Psoas muscle (tissue), 8 donors: ENCODE data around the gene TMPRSS5. TPM values are rescaled to one million over a fixed set of nuclear protein-coding genes. Genes with fewer than 3 reads are reported as not detected.

ENCODE experiments used
- ATAC-seq, 4 donors: fragments of 200-7000 bp; cut with Tn5 transposase; one replicate each; pipeline ENCODE4 v1.9.1; 2020; ENCODE audit warnings: moderate library complexity in 3 of 4, mild to moderate bottlenecking in 2 of 4
- DNase-seq, 2 donors: peaks; one replicate each; pipeline ENCODE4 v3.0.0-alpha.2; 2020
- H3K27ac ChIP-seq: fragments of 200-600 bp; one replicate; pipeline ENCODE4 v1.8.0; 2022
- H3K27me3 ChIP-seq, 3 donors: fragments of 200-600 bp in 1 of 3; one replicate each; pipeline versions ENCODE4 v1.6.1 to v1.8.0; 2013 to 2022; ENCODE audit warnings: low read length in 2 of 3, mild to moderate bottlenecking in 2 of 3, moderate library complexity in 1 of 3; ENCODE audit not compliant: insufficient read depth in 3 of 3
- H3K36me3 ChIP-seq, 2 donors: fragments of 200-600 bp in 1 of 2; one replicate each; pipeline versions ENCODE4 v1.6.1 to v1.8.0; 2013 to 2022; ENCODE audit warnings: low read depth in 1 of 2, mild to moderate bottlenecking in 1 of 2, moderate library complexity in 1 of 2; ENCODE audit not compliant: insufficient read depth in 1 of 2
- H3K4me1 ChIP-seq: fragments of 200-600 bp; one replicate; pipeline ENCODE4 v1.8.0; 2022
- H3K4me3 ChIP-seq: fragments of 200-600 bp; one replicate; pipeline ENCODE4 v1.8.0; 2022; ENCODE audit warnings: mild to moderate bottlenecking
- H3K9me3 ChIP-seq: fragments of 200-600 bp; one replicate; pipeline ENCODE4 v1.8.0; 2022
- CTCF ChIP-seq: fragments of 200-600 bp; IDR thresholded peaks from one replicate; pipeline ENCODE4 v1.8.0; 2022; ENCODE audit warnings: antibody characterized with exemption
- WGBS, 3 donors: extraction: QIAGEN DNeasy Blood & Tissue Kit; methylation state at CpG; one replicate each; pipeline versions ENCODE4 v1.1.6 to v1.1.7; 2013; 5-methylcytosine and 5-hydroxymethylcytosine counted together
- intact Hi-C, 2 donors: fragments of 100-400 bp; cut with DNase I; formaldehyde crosslinking; loops; one replicate each; pipeline versions ENCODE4 v1.11.0 to v1.14.2; 2022
- polyA plus RNA-seq, 3 donors: library from polyadenylated mRNA; stranded (reverse); fragments of 200-250 nt; gene quantifications; one replicate each; pipeline ENCODE4 v1.2.3, GENCODE V29; 2013
- total RNA-seq, 4 donors: library from RNA; stranded (reverse); fragmentation: NEBNext Ultra II Directional in 2 of 4; extraction: Animal tissue kit (Norgen Biotek cat#: 25700) in 2 of 4; gene quantifications; one replicate each; pipeline versions ENCODE4 v1.2.1 to v1.2.4, GENCODE V29; 2021 to 2023
- donor health status: healthy with polysubstance abuse.
- donor health status: DM: no; HTN: no; CAD: no; lungs with moderate emphysema.
- donor health status: Bipolar disorder and iron deficiency.
- donor health status: healthy.
- donor health status: DM: yes; HTN: yes; CAD: no.
- donor health status: DM: no; HTN: no; CAD: no.
- donor health status: DM: no; HTN: no; CAD: no.
- donor health status: DM: yes; HTN: yes; CAD: no.

TMPRSS5 gene
- total and polyA plus RNA-seq, 7 donors, result 0.36 to 1.4 (median 0.73) TPM

- no peaks in the 10 kb centered on the region for H3K36me3 ChIP-seq
- ATAC-seq (no peak), DNase-seq (no peak)
- WGBS, 3 donors, result 76 to 77% (median 76%) methylated on average over 3 of the region's 3 CpGs
- intact Hi-C loops, result no loop called here
- peaks cover 0 to 2% (median 0%) of the 10 kb centered on the region in 3 donors for H3K27me3 ChIP-seq
- H3K9me3 ChIP-seq, result no peaks in the 10 kb centered on the region
- no peak overlapping the region for H3K27ac ChIP-seq
- no peak overlapping the region for H3K4me3 ChIP-seq
- TF ChIP-seq CTCF, result no peak
- peaks cover 5% of the 10 kb centered on the region for H3K4me1 ChIP-seq
Observed at GRCh38 chr11:113644605-113645004, 61.5 kb downstream of the TMPRSS5 start.

GRCh38 chr11:113643701-113644100 lies 62.4 kb downstream of the TMPRSS5 start:
- H3K9me3 ChIP-seq, result no peaks in the 10 kb centered on the region
- intact Hi-C loops, result no loop called here
- no peak for TF ChIP-seq CTCF
- no peak overlapping the region for H3K27ac ChIP-seq
- peaks cover 5% of the 10 kb centered on the region for H3K4me1 ChIP-seq
- no peak overlapping the region for H3K4me3 ChIP-seq
- DNase-seq (no peak), ATAC-seq (no peak)
- 80 to 81% (median 80%) methylated on average over 5 of the region's 5 CpGs for WGBS, 3 donors
- no peaks in the 10 kb centered on the region for H3K36me3 ChIP-seq
- H3K27me3 ChIP-seq, result peaks cover 0 to 2% (median 0%) of the 10 kb centered on the region in 3 donors

GRCh38 chr11:113643006-113643585 lies 63.0 kb downstream of the TMPRSS5 start:
- H3K4me3 ChIP-seq, result no peak overlapping the region
- 70 to 72% (median 71%) methylated on average over 7 of the region's 7 CpGs for WGBS, 3 donors
- TF ChIP-seq CTCF, result no peak

GRCh38 chr11:113642090-113642489 lies 64.0 kb downstream of the TMPRSS5 start:
- H3K27me3 ChIP-seq, result peaks cover 0 to 2% (median 0%) of the 10 kb centered on the region in 3 donors
- no peaks in the 10 kb centered on the region for H3K9me3 ChIP-seq
- no peak for TF ChIP-seq CTCF
- H3K4me1 ChIP-seq, result peaks cover 5% of the 10 kb centered on the region
- no peak overlapping the region for H3K4me3 ChIP-seq
- ATAC-seq (no peak), DNase-seq (no peak)
- H3K27ac ChIP-seq, result no peak overlapping the region
- 93 to 98% (median 97%) methylated on average over 1 of the region's 1 CpG for WGBS, 3 donors
- no peaks in the 10 kb centered on the region for H3K36me3 ChIP-seq
- intact Hi-C loops, result no loop called here

More at GRCh38 chr11:113643006-113643585, 63.0 kb downstream of the TMPRSS5 start:
- H3K36me3 ChIP-seq, result no peaks in the 10 kb centered on the region
- ATAC-seq (no peak), DNase-seq (no peak)
- intact Hi-C loops, result no loop called here
- H3K27ac ChIP-seq, result no peak overlapping the region
- peaks cover 0 to 2% (median 0%) of the 10 kb centered on the region in 3 donors for H3K27me3 ChIP-seq
- no peaks in the 10 kb centered on the region for H3K9me3 ChIP-seq
- peaks cover 5% of the 10 kb centered on the region for H3K4me1 ChIP-seq

- no peaks in the 10 kb centered on the region for H3K36me3 ChIP-seq
- intact Hi-C loops, result no loop called here
- WGBS, 3 donors, result 85 to 93% (median 92%) methylated on average over 9 of the region's 9 CpGs
- peaks cover 0 to 2% (median 0%) of the 10 kb centered on the region in 3 donors for H3K27me3 ChIP-seq
- DNase-seq, result no peak
- no peak for ATAC-seq
- H3K4me1 ChIP-seq, result no peaks in the 10 kb centered on the region
- no peaks in the 10 kb centered on the region for H3K9me3 ChIP-seq
- H3K27ac ChIP-seq, result no peak overlapping the region
- no peak overlapping the region for H3K4me3 ChIP-seq
- TF ChIP-seq CTCF, result no peak
Observed at GRCh38 chr11:113638376-113638775, 67.7 kb downstream of the TMPRSS5 start.
